Neural cell (in vitro differentiated cells): ENCODE results near the gene NCOA7. TPM values are rescaled to one million over a fixed set of nuclear protein-coding genes. Genes with fewer than 3 reads are reported as not detected.

Experiments used
- H2AFZ ChIP-seq: fragments of 200-600, 300-800 bp; sonication (generic), shearing (Covaris generic); 2 replicates; pipeline ENCODE4 v1.6.0; 2014; ENCODE audit warnings: low read depth, mild to moderate bottlenecking, antibody characterized with exemption, low read length, moderate library complexity
- H3F3A ChIP-seq: fragments of 200-600 bp; shearing (Covaris generic); 2 replicates; pipeline ENCODE4 v1.6.1; 2016; ENCODE audit warnings: mild to moderate bottlenecking, moderate library complexity, mixed read lengths, antibody characterized with exemption, low read length; ENCODE audit not compliant: insufficient read depth, poor library complexity, severe bottlenecking
- H3K27ac ChIP-seq: fragments of 200-600, 300-800 bp; sonication (generic), shearing (Covaris generic); 2 replicates; pipeline ENCODE4 v1.5.1; 2014; ENCODE audit warnings: mild to moderate bottlenecking, low read length, moderate library complexity
- H3K27me3 ChIP-seq: fragments of 300-800, 200-600 bp; sonication (generic), shearing (Covaris generic); 2 replicates; pipeline ENCODE4 v1.6.0; 2014; ENCODE audit warnings: mild to moderate bottlenecking, low read depth, low read length, moderate library complexity; ENCODE audit not compliant: insufficient read depth
- H3K36me3 ChIP-seq: fragments of 300-800, 200-600 bp; sonication (generic), shearing (Covaris generic); 2 replicates; pipeline ENCODE4 v1.5.1; 2014; ENCODE audit warnings: mild to moderate bottlenecking, antibody characterized with exemption, low read length, moderate library complexity; ENCODE audit not compliant: insufficient read depth
- H3K4me2 ChIP-seq: fragments of 300-800, 200-600 bp; sonication (generic), shearing (Covaris generic); 2 replicates; pipeline ENCODE4 v1.6.0; 2014; ENCODE audit warnings: mild to moderate bottlenecking, low read length
- H3K4me3 ChIP-seq: fragments of 300-800, 200-600 bp; sonication (generic), shearing (Covaris generic); 2 replicates; pipeline ENCODE4 v1.5.1; 2014; ENCODE audit warnings: mild to moderate bottlenecking, low read length, moderate library complexity
- H3K79me2 ChIP-seq: fragments of 200-600 bp; shearing (Covaris generic); replicated peaks from 2 replicates; pipeline ENCODE4 v1.6.0; 2014; ENCODE audit warnings: mild to moderate bottlenecking, low read length, moderate library complexity; ENCODE audit not compliant: insufficient read depth
- H3K9ac ChIP-seq: fragments of 300-800, 200-600 bp; sonication (generic), shearing (Covaris generic); 2 replicates; pipeline ENCODE4 v1.6.1; 2016; ENCODE audit warnings: mild to moderate bottlenecking, low read length, mixed read lengths
- H3K9me2 ChIP-seq: fragments of 200-600 bp; shearing (Covaris generic); 2 replicates; pipeline ENCODE4 v1.6.1; 2016; ENCODE audit warnings: mild to moderate bottlenecking, low read length, mixed read lengths; ENCODE audit not compliant: insufficient read depth
- H3K9me3 ChIP-seq: fragments of 200-600, 300-800 bp; sonication (generic), shearing (Covaris generic); 2 replicates; pipeline ENCODE4 v1.6.1; 2016; ENCODE audit warnings: mild to moderate bottlenecking, mixed run types, low read length, moderate library complexity, mixed read lengths
- H4K20me1 ChIP-seq: fragments of 200-600 bp; shearing (Covaris generic); 2 replicates; pipeline ENCODE4 v1.6.1; 2016; ENCODE audit warnings: mild to moderate bottlenecking, mixed run types; ENCODE audit not compliant: insufficient read depth
- EP300 ChIP-seq: fragments of 450-650 bp; conservative IDR thresholded peaks from 2 replicates; pipeline ENCODE4 v1.6.1; 2014; ENCODE audit warnings: antibody characterized with exemption, mild to moderate bottlenecking, moderate library complexity; ENCODE audit not compliant: poor library complexity, severe bottlenecking
- EZH2 ChIP-seq: fragments of 200-600, 300-800 bp; shearing (Covaris generic), sonication (generic); IDR thresholded peaks from 2 replicates; pipeline ENCODE4 v1.6.1; 2014; ENCODE audit warnings: antibody characterized with exemption, low read length, borderline replicate concordance, mild to moderate bottlenecking; ENCODE audit not compliant: insufficient read depth, poor library complexity, severe bottlenecking
- MXI1 ChIP-seq: fragments of 450-650 bp; conservative IDR thresholded peaks from 2 replicates; pipeline ENCODE4 v1.6.1; 2014; ENCODE audit warnings: antibody characterized with exemption, mild to moderate bottlenecking; ENCODE audit not compliant: poor library complexity, severe bottlenecking
- POLR2AphosphoS5 ChIP-seq: IDR thresholded peaks from 2 replicates; pipeline ENCODE4 v1.6.1; 2012
- RAD21 ChIP-seq: fragments of 450-650 bp; conservative IDR thresholded peaks from 2 replicates; pipeline ENCODE4 v1.6.1; 2014; ENCODE audit warnings: antibody characterized with exemption, mild to moderate bottlenecking, moderate library complexity
- SMC3 ChIP-seq: fragments of 450-650 bp; conservative IDR thresholded peaks from 2 replicates; pipeline ENCODE4 v1.6.1; 2014; ENCODE audit warnings: antibody characterized with exemption, mild to moderate bottlenecking, moderate library complexity; ENCODE audit not compliant: poor library complexity
- TAF1 ChIP-seq: IDR thresholded peaks from 2 replicates; pipeline ENCODE4 v1.6.1; 2012; ENCODE audit warnings: low read depth
- polyA plus RNA-seq: library from polyadenylated mRNA; depleted of rRNA; stranded (reverse); fragments of >200 nt; gene quantifications from 2 replicates; pipeline ENCODE4 v1.2.3, GENCODE V29; 2014
- TF ChIP-seq, protein P1 (sequence below): fragments of 450-650 bp; IDR thresholded peaks from 2 replicates; pipeline ENCODE4 v1.5.1; 2014; ENCODE audit warnings: antibody characterized with exemption, mild to moderate bottlenecking, moderate library complexity; ENCODE audit not compliant: poor library complexity, severe bottlenecking
- TF ChIP-seq, protein P2 (sequence below): IDR thresholded peaks from 2 replicates; pipeline ENCODE4 v1.6.1; 2012; ENCODE audit warnings: borderline replicate concordance

NCOA7 gene
- polyA plus RNA-seq, 1 donor from 2014 or later = 17.1 TPM

DNA sequence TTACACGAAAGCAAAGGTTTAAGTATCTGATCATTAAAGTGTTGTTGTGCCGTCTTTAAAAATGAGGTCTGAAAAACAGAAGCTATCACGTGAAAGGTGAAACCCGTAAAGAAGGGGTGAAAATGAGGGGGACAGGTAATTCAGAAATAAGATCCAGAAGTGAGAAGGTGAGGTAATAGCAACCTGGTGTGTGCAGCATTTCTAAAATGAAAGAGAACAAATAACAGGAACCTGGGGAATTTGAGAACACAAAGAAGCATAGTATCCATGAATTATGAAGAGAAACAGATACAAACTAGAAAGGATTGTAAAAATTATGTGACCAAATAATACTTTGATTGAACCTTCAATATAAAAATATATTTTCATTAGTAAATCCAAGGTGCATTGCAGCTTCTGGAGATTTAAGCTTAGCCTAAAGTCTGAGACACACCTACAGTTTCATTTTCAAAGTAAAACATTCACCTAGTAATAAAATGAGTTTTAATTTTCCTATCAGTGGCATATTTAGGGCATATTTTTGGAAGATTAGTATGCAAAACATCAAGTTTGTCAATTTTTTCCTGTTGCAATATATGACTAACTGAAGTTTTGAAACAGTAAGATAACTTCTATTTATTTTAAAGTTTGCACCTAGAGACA lies 39.9 kb upstream of the NCOA7 start:
- no peaks in the 10 kb centered on the region for H3K79me2 ChIP-seq
- no peaks in the 10 kb centered on the region for H3K36me3 ChIP-seq
- no peak overlapping the region for H3K4me2 ChIP-seq
- H3K9me3 ChIP-seq = no peaks in the 10 kb centered on the region
- no peak overlapping the region for H3K27ac ChIP-seq
- no peak for TF ChIP-seq TAF1
- TF ChIP-seq EZH2 = no peak
- TF ChIP-seq MXI1 = no peak
- TF ChIP-seq, protein P1, sequence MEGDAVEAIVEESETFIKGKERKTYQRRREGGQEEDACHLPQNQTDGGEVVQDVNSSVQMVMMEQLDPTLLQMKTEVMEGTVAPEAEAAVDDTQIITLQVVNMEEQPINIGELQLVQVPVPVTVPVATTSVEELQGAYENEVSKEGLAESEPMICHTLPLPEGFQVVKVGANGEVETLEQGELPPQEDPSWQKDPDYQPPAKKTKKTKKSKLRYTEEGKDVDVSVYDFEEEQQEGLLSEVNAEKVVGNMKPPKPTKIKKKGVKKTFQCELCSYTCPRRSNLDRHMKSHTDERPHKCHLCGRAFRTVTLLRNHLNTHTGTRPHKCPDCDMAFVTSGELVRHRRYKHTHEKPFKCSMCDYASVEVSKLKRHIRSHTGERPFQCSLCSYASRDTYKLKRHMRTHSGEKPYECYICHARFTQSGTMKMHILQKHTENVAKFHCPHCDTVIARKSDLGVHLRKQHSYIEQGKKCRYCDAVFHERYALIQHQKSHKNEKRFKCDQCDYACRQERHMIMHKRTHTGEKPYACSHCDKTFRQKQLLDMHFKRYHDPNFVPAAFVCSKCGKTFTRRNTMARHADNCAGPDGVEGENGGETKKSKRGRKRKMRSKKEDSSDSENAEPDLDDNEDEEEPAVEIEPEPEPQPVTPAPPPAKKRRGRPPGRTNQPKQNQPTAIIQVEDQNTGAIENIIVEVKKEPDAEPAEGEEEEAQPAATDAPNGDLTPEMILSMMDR = no peak
- TF ChIP-seq SMC3 = no peak
- TF ChIP-seq, protein P2, sequence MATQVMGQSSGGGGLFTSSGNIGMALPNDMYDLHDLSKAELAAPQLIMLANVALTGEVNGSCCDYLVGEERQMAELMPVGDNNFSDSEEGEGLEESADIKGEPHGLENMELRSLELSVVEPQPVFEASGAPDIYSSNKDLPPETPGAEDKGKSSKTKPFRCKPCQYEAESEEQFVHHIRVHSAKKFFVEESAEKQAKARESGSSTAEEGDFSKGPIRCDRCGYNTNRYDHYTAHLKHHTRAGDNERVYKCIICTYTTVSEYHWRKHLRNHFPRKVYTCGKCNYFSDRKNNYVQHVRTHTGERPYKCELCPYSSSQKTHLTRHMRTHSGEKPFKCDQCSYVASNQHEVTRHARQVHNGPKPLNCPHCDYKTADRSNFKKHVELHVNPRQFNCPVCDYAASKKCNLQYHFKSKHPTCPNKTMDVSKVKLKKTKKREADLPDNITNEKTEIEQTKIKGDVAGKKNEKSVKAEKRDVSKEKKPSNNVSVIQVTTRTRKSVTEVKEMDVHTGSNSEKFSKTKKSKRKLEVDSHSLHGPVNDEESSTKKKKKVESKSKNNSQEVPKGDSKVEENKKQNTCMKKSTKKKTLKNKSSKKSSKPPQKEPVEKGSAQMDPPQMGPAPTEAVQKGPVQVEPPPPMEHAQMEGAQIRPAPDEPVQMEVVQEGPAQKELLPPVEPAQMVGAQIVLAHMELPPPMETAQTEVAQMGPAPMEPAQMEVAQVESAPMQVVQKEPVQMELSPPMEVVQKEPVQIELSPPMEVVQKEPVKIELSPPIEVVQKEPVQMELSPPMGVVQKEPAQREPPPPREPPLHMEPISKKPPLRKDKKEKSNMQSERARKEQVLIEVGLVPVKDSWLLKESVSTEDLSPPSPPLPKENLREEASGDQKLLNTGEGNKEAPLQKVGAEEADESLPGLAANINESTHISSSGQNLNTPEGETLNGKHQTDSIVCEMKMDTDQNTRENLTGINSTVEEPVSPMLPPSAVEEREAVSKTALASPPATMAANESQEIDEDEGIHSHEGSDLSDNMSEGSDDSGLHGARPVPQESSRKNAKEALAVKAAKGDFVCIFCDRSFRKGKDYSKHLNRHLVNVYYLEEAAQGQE = no peak
- H3K4me3 ChIP-seq = peak overlapping the region; percentile 74
- H3K9me2 ChIP-seq = no peaks in the 10 kb centered on the region
- no peak overlapping the region for H2AFZ ChIP-seq
- no peaks in the 10 kb centered on the region for H3F3A ChIP-seq
- H3K27me3 ChIP-seq = peaks cover 68% of the 10 kb centered on the region
- no peak overlapping the region for H3K9ac ChIP-seq
- H4K20me1 ChIP-seq = no peaks in the 10 kb centered on the region

DNA sequence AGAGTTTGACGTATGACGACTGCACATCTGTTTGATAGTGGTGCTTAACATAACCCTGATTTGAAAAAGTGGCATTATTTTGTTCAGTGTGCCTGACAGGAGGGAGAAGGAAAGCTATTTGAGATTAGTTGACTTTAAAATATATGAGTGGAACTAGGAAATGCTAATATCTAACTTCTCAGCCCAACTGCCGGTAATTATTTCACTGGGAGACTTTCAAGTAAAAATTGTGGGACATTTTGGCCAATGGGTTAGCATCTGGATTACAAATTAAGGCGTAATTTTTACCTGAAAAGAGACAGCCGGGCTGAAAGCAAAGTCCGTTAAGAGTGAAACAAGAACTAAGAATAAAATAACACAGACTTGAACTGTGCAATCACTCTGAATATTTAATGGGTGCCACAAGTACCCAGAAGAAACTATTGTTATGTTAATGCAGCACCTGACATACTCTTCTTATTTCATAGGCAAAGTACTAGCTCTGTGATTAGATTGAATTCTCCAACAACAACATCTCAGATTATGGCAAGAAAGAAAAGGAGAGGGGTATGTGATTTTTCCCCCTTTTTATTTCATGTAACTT lies 39.3 kb upstream of the NCOA7 start:
- Histone ChIP-seq H3K79me2 (no peaks in the 10 kb centered on the region), H4K20me1 (no peaks in the 10 kb centered on the region), H3K9me2 (no peaks in the 10 kb centered on the region), H3F3A (no peaks in the 10 kb centered on the region), H3K4me3 (no peak overlapping the region), H3K9ac (no peak overlapping the region), H3K9me3 (no peaks in the 10 kb centered on the region), H3K4me2 (no peak overlapping the region), H3K36me3 (no peaks in the 10 kb centered on the region), H2AFZ (no peak overlapping the region), H3K27me3 (peaks cover 62% of the 10 kb centered on the region), H3K27ac (no peak overlapping the region)
- TF ChIP-seq TAF1 (no peak), RAD21 (no peak), EP300 (no peak), POLR2AphosphoS5 (no peak)
- TF ChIP-seq, protein P2 = no peak
